ENCODE results near the gene LOC101059915.
A peak's percentile ranks its signal among the peaks of the same experiment; 100 is the strongest.
"Not testable (repeated sequence)": the region's sequence is repeated elsewhere in the genome, so short reads cannot be mapped to it uniquely, and the experiment has no call there.

Gene LOC101059915

DNA sequence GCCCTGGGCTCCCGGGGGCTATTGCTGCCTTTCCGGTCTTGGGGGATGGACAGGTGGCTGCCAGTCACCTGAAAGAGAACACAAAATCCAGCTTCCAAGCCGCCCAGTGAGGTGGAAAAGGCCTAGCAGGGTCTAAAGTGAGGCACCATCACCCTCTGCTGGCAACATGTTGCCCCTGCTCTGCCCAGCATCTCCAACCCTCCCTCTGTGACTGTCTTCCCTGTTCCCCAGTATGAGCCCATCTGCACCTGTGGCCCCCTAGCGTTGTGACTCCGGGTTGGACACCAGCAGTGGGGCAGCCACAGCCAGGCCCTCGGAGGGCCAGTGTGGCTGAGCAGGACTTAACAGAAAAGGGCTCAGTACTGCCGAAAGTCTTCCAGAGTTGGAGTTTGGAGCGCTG lies 3.1 kb upstream of the LOC101059915 start:
- H3K4ac ChIP-seq (ENCODE audit: low read length); H3K4me3 ChIP-seq (ENCODE audit: low read length in 2 of 2); H3K23ac ChIP-seq (ENCODE audit: low read depth, low read length, poor library complexity); H2BK12ac ChIP-seq (ENCODE audit: low read length); H3K9me3 ChIP-seq (replicated peaks in 1 of 2; ENCODE audit: control insufficient read depth in 2 of 2, insufficient read depth in 1 of 2, low read depth in 1 of 2, low read length in 2 of 2); H2BK120ac ChIP-seq (ENCODE audit: low read depth, low read length); H3K4me2 ChIP-seq (ENCODE audit: insufficient read depth, low read length, poor library complexity, severe bottlenecking); H2BK5ac ChIP-seq (ENCODE audit: low read length); H4K8ac ChIP-seq (ENCODE audit: low read depth, low read length); H3K36me3 ChIP-seq (replicated peaks in 1 of 2; ENCODE audit: control insufficient read depth in 2 of 2, insufficient read depth in 2 of 2, low read length in 2 of 2); H2AFZ ChIP-seq (ENCODE audit: low read length); H3K27me3 ChIP-seq (ENCODE audit: control insufficient read depth in 3 of 3, insufficient read depth in 3 of 3, low read depth in 1 of 3, low read length in 3 of 3); H3K9ac ChIP-seq (ENCODE audit: low read depth, low read length, poor library complexity); H3K18ac ChIP-seq (ENCODE audit: low read length); H2AK5ac ChIP-seq (ENCODE audit: low read depth, low read length); H3K14ac ChIP-seq (ENCODE audit: low read length); H3K27ac ChIP-seq (replicated peaks; ENCODE audit: low read length); H3K4me1 ChIP-seq (ENCODE audit: control insufficient read depth in 2 of 2, insufficient read depth in 1 of 2, low read depth in 1 of 2, low read length in 2 of 2); H2BK15ac ChIP-seq (ENCODE audit: low read length); H3K79me1 ChIP-seq (ENCODE audit: low read depth, low read length); H4K91ac ChIP-seq (ENCODE audit: low read depth, low read length, poor library complexity): not testable (repeated sequence)
- WGBS, 2 donors (ENCODE audit: extremely low coverage in 2 of 2, insufficient read length in 2 of 2, insufficient replicate concordance in 1 of 2) = no CpG with 5 or more reads among the region's 8 CpGs
- peak; percentile 1 for DNase-seq (ENCODE audit: low spot score)

GRCh38 chrX:71664889-71665491 lies 2.4 kb upstream of the LOC101059915 start:
- Histone ChIP-seq H3K79me1 (ENCODE audit: low read depth, low read length) (no peaks in the 10 kb centered on the region), H4K8ac (ENCODE audit: low read depth, low read length) (no peak overlapping the region), H3K27me3 (ENCODE audit: control insufficient read depth in 3 of 3, insufficient read depth in 3 of 3, low read depth in 1 of 3, low read length in 3 of 3) (peaks cover 0 to 4% (median 0%) of the 10 kb centered on the region in 3 experiments), H2BK12ac (ENCODE audit: low read length) (no peak overlapping the region), H2AK5ac (ENCODE audit: low read depth, low read length) (no peak overlapping the region), H3K4me3 (ENCODE audit: low read length in 2 of 2) (no peak overlapping the region), H3K4me1 (ENCODE audit: control insufficient read depth in 2 of 2, insufficient read depth in 1 of 2, low read depth in 1 of 2, low read length in 2 of 2) (no peaks in the 10 kb centered on the region), H3K4me2 (ENCODE audit: insufficient read depth, low read length, poor library complexity, severe bottlenecking) (no peak overlapping the region), H2AFZ (ENCODE audit: low read length) (no peak overlapping the region), H3K36me3 (replicated peaks in 1 of 2; ENCODE audit: control insufficient read depth in 2 of 2, insufficient read depth in 2 of 2, low read length in 2 of 2) (no peaks in the 10 kb centered on the region), H4K91ac (ENCODE audit: low read depth, low read length, poor library complexity) (no peak overlapping the region), H3K9me3 (replicated peaks in 1 of 2; ENCODE audit: control insufficient read depth in 2 of 2, insufficient read depth in 1 of 2, low read depth in 1 of 2, low read length in 2 of 2) (no peaks in the 10 kb centered on the region), H3K23ac (ENCODE audit: low read depth, low read length, poor library complexity) (no peak overlapping the region), H2BK15ac (ENCODE audit: low read length) (no peak overlapping the region), H3K4ac (ENCODE audit: low read length) (no peak overlapping the region), H3K14ac (ENCODE audit: low read length) (no peak overlapping the region), H3K18ac (ENCODE audit: low read length) (no peak overlapping the region), H2BK120ac (ENCODE audit: low read depth, low read length) (no peak overlapping the region), H3K27ac (replicated peaks; ENCODE audit: low read length) (no peak overlapping the region), H2BK5ac (ENCODE audit: low read length) (no peak overlapping the region), H3K9ac (ENCODE audit: low read depth, low read length, poor library complexity) (no peak overlapping the region)
- WGBS, 2 donors (ENCODE audit: extremely low coverage in 2 of 2, insufficient read length in 2 of 2, insufficient replicate concordance in 1 of 2) = no CpG with 5 or more reads among the region's 16 CpGs
- no peak for DNase-seq (ENCODE audit: low spot score)

DNA sequence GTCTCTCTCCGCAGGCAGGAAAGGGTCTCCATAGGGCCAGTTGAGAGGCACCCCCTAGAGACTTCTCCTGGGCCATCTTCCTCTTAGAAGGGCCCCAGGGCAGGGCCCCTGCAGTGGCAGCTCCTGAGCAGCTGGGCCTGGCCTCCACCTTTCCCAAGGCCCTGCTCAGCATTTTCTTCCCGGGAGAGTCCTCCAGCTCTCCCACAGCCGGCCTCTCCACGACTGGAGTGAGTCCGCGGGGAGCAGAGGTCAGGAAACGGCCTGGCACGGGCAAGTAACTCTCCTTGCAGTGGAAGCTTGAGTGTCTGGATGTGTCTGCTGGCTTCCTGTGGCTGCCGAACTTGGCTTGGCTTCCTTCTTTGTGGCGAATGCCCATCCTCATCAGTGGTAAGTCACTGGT lies 1.6 kb upstream of the LOC101059915 start:
- Histone ChIP-seq H2BK12ac (ENCODE audit: low read length) (no peak overlapping the region), H3K4me1 (ENCODE audit: control insufficient read depth in 2 of 2, insufficient read depth in 1 of 2, low read depth in 1 of 2, low read length in 2 of 2) (no peaks in the 10 kb centered on the region), H3K14ac (ENCODE audit: low read length) (no peak overlapping the region), H2AFZ (ENCODE audit: low read length) (no peak overlapping the region), H3K4ac (ENCODE audit: low read length) (no peak overlapping the region), H3K4me3 (ENCODE audit: low read length in 2 of 2) (no peak overlapping the region), H3K23ac (ENCODE audit: low read depth, low read length, poor library complexity) (no peak overlapping the region), H3K36me3 (replicated peaks in 1 of 2; ENCODE audit: control insufficient read depth in 2 of 2, insufficient read depth in 2 of 2, low read length in 2 of 2) (no peaks in the 10 kb centered on the region), H2BK5ac (ENCODE audit: low read length) (no peak overlapping the region), H2BK15ac (ENCODE audit: low read length) (no peak overlapping the region), H4K91ac (ENCODE audit: low read depth, low read length, poor library complexity) (no peak overlapping the region), H3K27ac (replicated peaks; ENCODE audit: low read length) (no peak overlapping the region), H3K27me3 (ENCODE audit: control insufficient read depth in 3 of 3, insufficient read depth in 3 of 3, low read depth in 1 of 3, low read length in 3 of 3) (peaks cover 0 to 7% (median 0%) of the 10 kb centered on the region in 3 experiments), H3K9ac (ENCODE audit: low read depth, low read length, poor library complexity) (no peak overlapping the region), H3K79me1 (ENCODE audit: low read depth, low read length) (no peaks in the 10 kb centered on the region), H2BK120ac (ENCODE audit: low read depth, low read length) (no peak overlapping the region), H3K4me2 (ENCODE audit: insufficient read depth, low read length, poor library complexity, severe bottlenecking) (no peak overlapping the region), H4K8ac (ENCODE audit: low read depth, low read length) (no peak overlapping the region), H3K18ac (ENCODE audit: low read length) (no peak overlapping the region), H2AK5ac (ENCODE audit: low read depth, low read length) (no peak overlapping the region), H3K9me3 (replicated peaks in 1 of 2; ENCODE audit: control insufficient read depth in 2 of 2, insufficient read depth in 1 of 2, low read depth in 1 of 2, low read length in 2 of 2) (no peaks in the 10 kb centered on the region)
- WGBS, 2 donors (ENCODE audit: extremely low coverage in 2 of 2, insufficient read length in 2 of 2, insufficient replicate concordance in 1 of 2) = no CpG with 5 or more reads among the region's 10 CpGs
- no peak for DNase-seq (ENCODE audit: low spot score)

- Histone ChIP-seq H3K36me3 (replicated peaks in 1 of 2; ENCODE audit: control insufficient read depth in 2 of 2, insufficient read depth in 2 of 2, low read length in 2 of 2) (no peaks in the 10 kb centered on the region), H2AK5ac (ENCODE audit: low read depth, low read length) (no peak overlapping the region), H3K23ac (ENCODE audit: low read depth, low read length, poor library complexity) (no peak overlapping the region), H3K27ac (replicated peaks; ENCODE audit: low read length) (no peak overlapping the region), H3K27me3 (ENCODE audit: control insufficient read depth in 3 of 3, insufficient read depth in 3 of 3, low read depth in 1 of 3, low read length in 3 of 3) (peaks cover 0 to 14% (median 0%) of the 10 kb centered on the region in 3 experiments), H2AFZ (ENCODE audit: low read length) (no peak overlapping the region), H3K9ac (ENCODE audit: low read depth, low read length, poor library complexity) (no peak overlapping the region), H2BK120ac (ENCODE audit: low read depth, low read length) (no peak overlapping the region), H3K4me1 (ENCODE audit: control insufficient read depth in 2 of 2, insufficient read depth in 1 of 2, low read depth in 1 of 2, low read length in 2 of 2) (no peaks in the 10 kb centered on the region), H3K4me2 (ENCODE audit: insufficient read depth, low read length, poor library complexity, severe bottlenecking) (no peak overlapping the region), H3K79me1 (ENCODE audit: low read depth, low read length) (no peaks in the 10 kb centered on the region), H3K4ac (ENCODE audit: low read length) (no peak overlapping the region), H2BK15ac (ENCODE audit: low read length) (no peak overlapping the region), H4K91ac (ENCODE audit: low read depth, low read length, poor library complexity) (no peak overlapping the region), H2BK12ac (ENCODE audit: low read length) (no peak overlapping the region), H2BK5ac (ENCODE audit: low read length) (no peak overlapping the region), H4K8ac (ENCODE audit: low read depth, low read length) (no peak overlapping the region), H3K9me3 (replicated peaks in 1 of 2; ENCODE audit: control insufficient read depth in 2 of 2, insufficient read depth in 1 of 2, low read depth in 1 of 2, low read length in 2 of 2) (no peaks in the 10 kb centered on the region), H3K14ac (ENCODE audit: low read length) (no peak overlapping the region), H3K4me3 (ENCODE audit: low read length in 2 of 2) (no peak overlapping the region), H3K18ac (ENCODE audit: low read length) (no peak overlapping the region)
- WGBS, 2 donors (ENCODE audit: extremely low coverage in 2 of 2, insufficient read length in 2 of 2, insufficient replicate concordance in 1 of 2) = no CpG with 5 or more reads among the region's 48 CpGs
- DNase-seq (ENCODE audit: low spot score) = no peak
These were observed 814 bp upstream of the LOC101059915 start for GRCh38 chrX:71666240-71667223.
